T-helper 1 cell (primary cell): ENCODE data around the gene RIT1.
A peak's percentile ranks its signal among the peaks of the same experiment; 100 is the strongest.

Experiments
- DNase-seq, 5 donors: peaks; one replicate each; pipeline ENCODE4 v3.0.0-alpha.2; 2012 to 2020

Gene RIT1

GRCh38 chr1:155890251-155890650 lies 20.9 kb downstream of the RIT1 start:
- no peak for DNase-seq

GRCh38 chr1:155889566-155889965 lies 21.6 kb downstream of the RIT1 start:
- DNase-seq = no peak

- DNase-seq = no peak
Observed at GRCh38 chr1:155888481-155888880, 22.7 kb downstream of the RIT1 start.

GRCh38 chr1:155884982-155885381 lies 26.2 kb downstream of the RIT1 start:
- DNase-seq = no peak

GRCh38 chr1:155884031-155884960 lies 26.9 kb downstream of the RIT1 start:
- no peak for DNase-seq

- no peak for DNase-seq
Observed at GRCh38 chr1:155882766-155883165, 28.4 kb downstream of the RIT1 start.

- no peak for DNase-seq
Observed at GRCh38 chr1:155882235-155882634, 28.9 kb downstream of the RIT1 start.

GRCh38 chr1:155880950-155881349 lies 30.2 kb downstream of the RIT1 start:
- no peak for DNase-seq

GRCh38 chr1:155880251-155880650 lies 30.9 kb downstream of the RIT1 start:
- DNase-seq = no peak

GRCh38 chr1:155877945-155878344 lies 33.2 kb downstream of the RIT1 start:
- no peak for DNase-seq

- no peak for DNase-seq
Observed at GRCh38 chr1:155873860-155874259, 37.3 kb downstream of the RIT1 start.

GRCh38 chr1:155872527-155872926 lies 38.6 kb downstream of the RIT1 start:
- DNase-seq = no peak

- no peak for DNase-seq
Observed at GRCh38 chr1:155871390-155871789, 39.8 kb downstream of the RIT1 start.

- no peak for DNase-seq
Observed at GRCh38 chr1:155867766-155868165, 43.4 kb downstream of the RIT1 start.

GRCh38 chr1:155864393-155864792 lies 46.8 kb downstream of the RIT1 start:
- no peak for DNase-seq

- DNase-seq = no peak
Observed at GRCh38 chr1:155861896-155862295, 49.3 kb downstream of the RIT1 start.

GRCh38 chr1:155860970-155861510 lies 50.1 kb downstream of the RIT1 start:
- DNase-seq = no peak

GRCh38 chr1:155859881-155860871 lies 51.0 kb downstream of the RIT1 start:
- peak; percentile 15 to 83 (median 35) for DNase-seq

GRCh38 chr1:155859234-155859829 lies 51.8 kb downstream of the RIT1 start, which contains the start of gene SYT11:
Gene SYT11 (plus strand): TSS chr1:155859567. CDS start chr1:155859762, 195 bp downstream.
- DNase-seq = peak; percentile 82 to 96 (median 90)

GRCh38 chr1:155858800-155859233 lies 52.3 kb downstream of the RIT1 start:
- no peak for DNase-seq

- peak; percentile 75 to 95 (median 84) for DNase-seq
Observed at GRCh38 chr1:155856975-155857930, 53.9 kb downstream of the RIT1 start, which contains the start of gene GON4L. Gene GON4L (minus strand): TSS chr1:155857214. CDS start chr1:155853780, 3,434 bp downstream.
